Nephron progenitor cell (in vitro differentiated cells): Measurements from ENCODE around the gene TEX9.
"Not testable (repeated sequence)": the region's sequence is repeated elsewhere in the genome, so short reads cannot be mapped to it uniquely, and the experiment has no call there.

ENCODE experiments used
- DNase-seq: peaks from one replicate; pipeline ENCODE4 v3.0.0; 2021
- H3K27ac Mint-ChIP-seq: 2 replicates; pipeline ENCODE4 v1.8.0; 2021; ENCODE audit warnings: mild to moderate bottlenecking, moderate library complexity, mixed read lengths
- H3K27me3 Mint-ChIP-seq: 2 replicates; pipeline ENCODE4 v1.8.0; 2021; ENCODE audit warnings: mild to moderate bottlenecking, low read depth, mixed read lengths; ENCODE audit not compliant: poor library complexity
- H3K36me3 Mint-ChIP-seq: 2 replicates; pipeline ENCODE4 v1.8.0; 2021; ENCODE audit warnings: low read depth, mixed read lengths
- H3K4me1 Mint-ChIP-seq: 2 replicates; pipeline ENCODE4 v1.8.0; 2021; ENCODE audit warnings: mixed read lengths
- H3K4me3 Mint-ChIP-seq: 2 replicates; pipeline ENCODE4 v1.8.0; 2021; ENCODE audit warnings: mild to moderate bottlenecking, moderate library complexity, mixed read lengths
- H3K9me3 Mint-ChIP-seq: 2 replicates; pipeline ENCODE4 v1.8.0; 2021; ENCODE audit warnings: mild to moderate bottlenecking, moderate library complexity, mixed read lengths
- TF ChIP-seq, protein P1 (sequence below): fragments of 200-600 bp; sonication (generic); IDR thresholded peaks from 2 replicates; pipeline ENCODE4 v1.5.0; 2021; ENCODE audit warnings: antibody characterized with exemption

Gene TEX9

DNA sequence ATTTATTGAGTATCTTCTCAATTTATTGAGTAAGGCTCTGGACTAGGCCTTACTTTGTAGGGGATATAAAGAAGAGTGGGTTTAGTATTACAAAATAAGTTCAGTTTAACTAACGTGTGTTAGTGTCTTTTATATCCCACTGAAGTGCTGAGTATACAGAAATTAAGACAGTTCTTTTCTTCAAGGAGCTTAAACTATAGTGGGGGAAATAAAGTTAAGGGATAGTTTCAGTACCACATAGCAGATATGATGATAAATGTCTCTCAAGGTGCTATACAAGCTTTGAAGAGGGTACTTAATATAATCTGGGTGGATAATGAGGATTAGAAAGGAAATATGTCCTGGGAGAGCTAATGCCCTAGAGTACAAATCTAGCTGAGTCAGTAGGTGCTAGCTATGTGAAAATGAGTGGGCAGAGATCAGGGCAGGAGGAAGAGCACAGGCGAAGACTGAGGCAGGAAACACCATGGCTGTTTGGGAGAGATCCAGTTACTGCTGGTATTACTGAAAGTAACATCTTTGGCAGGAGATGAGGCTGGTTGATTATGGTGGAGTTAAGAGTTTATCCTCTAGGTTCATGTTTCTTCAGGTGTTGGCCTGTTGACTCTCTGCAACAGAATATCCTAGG lies 46.0 kb downstream of the TEX9 start:
- Mint-ChIP-seq H3K27ac (peak overlapping the region; percentile 88), H3K36me3 (peaks cover 34% of the 10 kb centered on the region), H3K27me3 (no peaks in the 10 kb centered on the region), H3K4me3 (no peak overlapping the region), H3K9me3 (peaks cover 4% of the 10 kb centered on the region), H3K4me1 (peaks cover 14% of the 10 kb centered on the region)
- no peak for DNase-seq
- TF ChIP-seq, protein P1, sequence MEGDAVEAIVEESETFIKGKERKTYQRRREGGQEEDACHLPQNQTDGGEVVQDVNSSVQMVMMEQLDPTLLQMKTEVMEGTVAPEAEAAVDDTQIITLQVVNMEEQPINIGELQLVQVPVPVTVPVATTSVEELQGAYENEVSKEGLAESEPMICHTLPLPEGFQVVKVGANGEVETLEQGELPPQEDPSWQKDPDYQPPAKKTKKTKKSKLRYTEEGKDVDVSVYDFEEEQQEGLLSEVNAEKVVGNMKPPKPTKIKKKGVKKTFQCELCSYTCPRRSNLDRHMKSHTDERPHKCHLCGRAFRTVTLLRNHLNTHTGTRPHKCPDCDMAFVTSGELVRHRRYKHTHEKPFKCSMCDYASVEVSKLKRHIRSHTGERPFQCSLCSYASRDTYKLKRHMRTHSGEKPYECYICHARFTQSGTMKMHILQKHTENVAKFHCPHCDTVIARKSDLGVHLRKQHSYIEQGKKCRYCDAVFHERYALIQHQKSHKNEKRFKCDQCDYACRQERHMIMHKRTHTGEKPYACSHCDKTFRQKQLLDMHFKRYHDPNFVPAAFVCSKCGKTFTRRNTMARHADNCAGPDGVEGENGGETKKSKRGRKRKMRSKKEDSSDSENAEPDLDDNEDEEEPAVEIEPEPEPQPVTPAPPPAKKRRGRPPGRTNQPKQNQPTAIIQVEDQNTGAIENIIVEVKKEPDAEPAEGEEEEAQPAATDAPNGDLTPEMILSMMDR, result no peak

DNA sequence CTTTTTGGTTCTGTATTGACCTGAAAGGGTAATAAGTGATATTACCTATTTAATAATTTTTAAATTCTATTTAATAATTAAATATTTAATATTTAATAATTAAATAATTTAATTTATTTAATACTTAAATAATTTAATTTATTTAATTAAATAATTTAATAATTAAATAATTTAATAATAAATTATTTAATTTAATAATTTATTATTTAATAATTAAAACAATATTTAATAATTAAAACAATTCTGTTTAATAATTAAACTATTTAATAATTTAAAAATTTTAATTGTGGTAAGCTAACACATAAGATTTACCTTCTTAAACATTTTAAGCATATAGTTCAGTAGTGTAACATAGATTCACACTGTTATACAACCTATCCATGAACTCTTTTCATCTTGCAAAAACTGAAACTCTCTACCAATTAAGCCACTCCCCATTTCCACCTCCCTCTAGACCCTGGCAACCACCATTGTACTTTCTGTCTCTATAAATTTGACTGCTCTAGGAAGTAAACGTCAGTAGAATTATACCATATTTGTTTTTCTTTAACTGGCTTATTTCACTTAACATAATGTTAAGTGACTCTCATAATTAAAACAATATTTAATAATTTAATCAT lies 48.0 kb downstream of the TEX9 start:
- peaks cover 21% of the 10 kb centered on the region for H3K9me3 Mint-ChIP-seq
- peaks cover 14% of the 10 kb centered on the region for H3K4me1 Mint-ChIP-seq
- H3K4me3 Mint-ChIP-seq, DNase-seq, H3K27ac Mint-ChIP-seq, H3K27me3 Mint-ChIP-seq: not testable (repeated sequence)
- H3K36me3 Mint-ChIP-seq, result peaks cover 53% of the 10 kb centered on the region

DNA sequence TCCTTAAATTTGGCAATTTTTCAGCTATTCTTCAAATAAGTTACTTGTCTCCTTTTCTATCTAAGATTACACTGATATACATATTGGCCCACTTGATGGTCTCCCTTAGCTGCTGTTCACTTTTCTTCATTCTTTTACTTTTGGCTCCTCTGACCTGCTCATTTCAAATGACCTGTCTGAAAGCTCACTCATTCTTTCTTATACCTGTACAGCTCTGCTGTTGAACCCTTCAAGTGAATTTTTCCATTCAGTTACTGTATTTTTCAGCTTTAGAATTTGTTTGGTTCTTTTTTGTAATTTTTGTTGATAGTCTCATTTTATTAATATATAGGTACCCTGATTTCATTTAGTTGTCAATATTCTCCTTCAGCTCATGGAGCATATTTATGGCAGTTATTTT lies 60.0 kb downstream of the TEX9 start:
- H3K9me3 Mint-ChIP-seq, result peaks cover 29% of the 10 kb centered on the region
- peaks cover 5% of the 10 kb centered on the region for H3K4me1 Mint-ChIP-seq
- no peaks in the 10 kb centered on the region for H3K27me3 Mint-ChIP-seq
- TF ChIP-seq, protein P1, result no peak
- H3K27ac Mint-ChIP-seq, result no peak overlapping the region
- H3K4me3 Mint-ChIP-seq, result no peak overlapping the region
- peaks cover 64% of the 10 kb centered on the region for H3K36me3 Mint-ChIP-seq
- no peak for DNase-seq

DNA sequence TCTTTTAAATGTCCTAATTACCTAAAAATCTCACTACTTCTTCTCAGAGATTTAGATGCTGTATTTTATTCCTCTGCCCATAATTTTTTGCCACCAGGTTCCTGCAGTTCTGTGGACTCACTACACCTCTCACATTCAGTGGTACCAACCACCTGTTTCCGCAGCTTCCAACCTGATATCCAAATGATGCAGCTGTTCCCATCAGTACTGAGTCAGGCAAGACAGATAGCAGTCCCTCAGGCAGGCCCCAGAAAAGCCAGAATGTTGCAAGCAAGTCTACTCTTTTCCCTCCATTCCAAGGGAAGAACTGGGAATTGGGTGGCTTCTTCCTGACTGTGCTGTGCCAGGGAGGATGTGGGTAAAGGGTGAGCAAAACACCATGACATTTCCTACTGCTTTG lies 60.8 kb downstream of the TEX9 start:
- H3K4me3 Mint-ChIP-seq, result no peak overlapping the region
- peaks cover 5% of the 10 kb centered on the region for H3K4me1 Mint-ChIP-seq
- H3K27ac Mint-ChIP-seq, result no peak overlapping the region

DNA sequence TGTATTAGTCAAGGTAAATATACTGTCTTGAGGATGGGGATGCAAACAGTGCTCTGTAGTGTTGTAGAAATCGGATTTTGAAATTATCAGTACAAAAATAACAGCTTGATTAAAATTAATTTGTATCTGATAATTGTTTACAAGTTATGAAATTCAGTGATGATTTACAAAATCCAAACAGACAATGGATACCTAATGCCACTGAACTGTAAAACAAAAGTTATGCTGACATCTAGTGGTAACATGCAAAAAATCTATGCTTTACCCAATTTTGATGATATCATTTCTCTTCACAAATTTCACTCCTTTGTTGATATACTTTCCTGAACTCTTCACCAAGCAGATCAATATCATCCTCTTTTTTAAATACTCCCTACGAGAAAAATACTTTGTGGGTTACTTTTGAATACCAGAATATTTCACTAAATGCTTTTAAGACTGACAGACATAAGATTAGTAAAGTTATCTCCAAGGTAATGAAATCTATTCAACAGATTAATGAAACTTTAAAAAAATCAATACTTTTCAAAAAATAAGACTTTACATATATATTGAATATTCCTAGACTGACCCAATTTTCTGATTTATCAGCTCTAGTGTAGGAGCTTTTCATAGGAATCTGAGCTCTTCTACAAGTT lies 63.7 kb downstream of the TEX9 start:
- Mint-ChIP-seq H3K4me1 (peaks cover 5% of the 10 kb centered on the region), H3K9me3 (peaks cover 18% of the 10 kb centered on the region), H3K27me3 (no peaks in the 10 kb centered on the region), H3K27ac (no peak overlapping the region), H3K4me3 (no peak overlapping the region), H3K36me3 (peaks cover 45% of the 10 kb centered on the region)
- DNase-seq, result no peak
- TF ChIP-seq, protein P1, result peak; percentile 50

More for the DNA sequence above, 60.8 kb downstream of the TEX9 start:
- TF ChIP-seq, protein P1, result no peak
- Mint-ChIP-seq H3K27me3 (no peaks in the 10 kb centered on the region), H3K36me3 (peaks cover 57% of the 10 kb centered on the region), H3K9me3 (peaks cover 29% of the 10 kb centered on the region)
- no peak for DNase-seq

DNA sequence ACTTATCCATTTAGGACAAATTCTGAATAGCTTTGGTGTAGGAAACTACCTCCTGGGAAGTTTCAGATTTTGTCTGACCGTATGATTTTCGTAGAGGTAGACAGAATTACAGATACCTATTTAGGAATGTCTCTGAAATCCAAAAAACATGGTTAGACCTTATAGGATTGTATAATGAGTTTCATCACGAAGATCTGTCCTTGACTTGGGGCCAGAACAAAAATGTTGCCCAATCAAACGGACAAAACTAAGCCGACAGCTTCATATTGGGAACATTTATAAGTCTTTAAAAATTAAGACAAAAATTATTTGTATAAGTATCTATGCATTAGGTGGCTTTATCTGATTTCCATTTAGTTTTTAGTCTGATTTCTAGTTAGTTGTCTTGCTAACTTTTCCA lies 67.1 kb downstream of the TEX9 start:
- no peak for DNase-seq
- Mint-ChIP-seq H3K27ac (no peak overlapping the region), H3K27me3 (no peaks in the 10 kb centered on the region), H3K9me3 (peaks cover 21% of the 10 kb centered on the region), H3K36me3 (peaks cover 48% of the 10 kb centered on the region), H3K4me1 (peaks cover 5% of the 10 kb centered on the region), H3K4me3 (no peak overlapping the region)
- TF ChIP-seq, protein P1, result no peak
